Ascending aorta (tissue), 2 donors: ENCODE data around the gene L3MBTL2. TPM values are rescaled to one million over a fixed set of nuclear protein-coding genes. Genes with fewer than 3 reads are reported as not detected.

Experiments
- DNase-seq, 2 donors: peaks; one replicate each; pipeline ENCODE4 v3.0.0-alpha.2; 2019; ENCODE audit warnings: low spot score in 2 of 2
- H3K27ac ChIP-seq, 2 donors: fragments of 200-600 bp; sonication (generic); one replicate each; pipeline ENCODE4 v1.5.1; 2016 to 2017; ENCODE audit warnings: mild to moderate bottlenecking in 1 of 2
- H3K27me3 ChIP-seq: fragments of 200-600 bp; sonication (generic); one replicate; pipeline ENCODE4 v1.5.1; 2017
- H3K36me3 ChIP-seq, 2 donors: fragments of 200-600 bp; sonication (generic); one replicate each; pipeline ENCODE4 v1.5.1; 2016
- H3K4me1 ChIP-seq, 2 donors: fragments of 200-600 bp; sonication (generic); one replicate each; pipeline ENCODE4 v1.5.1; 2016 to 2017; ENCODE audit warnings: mild to moderate bottlenecking in 1 of 2
- H3K4me3 ChIP-seq, 2 donors: fragments of 200-600 bp; sonication (generic); one replicate each; pipeline ENCODE4 v1.5.1; 2016 to 2017; ENCODE audit warnings: mild to moderate bottlenecking in 1 of 2
- H3K9me3 ChIP-seq, 2 donors: fragments of 200-600 bp; sonication (generic); one replicate each; pipeline ENCODE4 v1.5.1; 2016
- CTCF ChIP-seq, 3 experiments: fragments of 200-600 bp in 2 of 3; fragments of 450-650 bp in 1 of 3; sonication (generic) in 2 of 3; IDR thresholded peaks; one replicate each; pipeline ENCODE4 v1.5.1; 2016 to 2019; ENCODE audit warnings: antibody characterized with exemption in 3 of 3, mild to moderate bottlenecking in 1 of 3, moderate library complexity in 1 of 3
- intact Hi-C: fragments of 100-400 bp; cut with DNase I; formaldehyde crosslinking; loops from one replicate; pipeline ENCODE4 v1.15.1; 2023
- total RNA-seq: library from RNA; depleted of rRNA; stranded (reverse); fragments of >200 nt; gene quantifications from one replicate; pipeline ENCODE4 v1.1.0, GENCODE V29; 2016

The L3MBTL2 gene
- total RNA-seq, 1 donor from 2014 or later: 33.3 TPM

GRCh38 chr22:41215409-41215808 is 10.3 kb downstream of the L3MBTL2 start:
- H3K27ac ChIP-seq: no peak overlapping the region
- intact Hi-C loops: no loop called here
- no peak for DNase-seq
- H3K4me3 ChIP-seq: no peak overlapping the region
- H3K36me3 ChIP-seq: peaks cover 21 to 57% of the 10 kb centered on the region in 2 donors
- TF ChIP-seq CTCF (IDR thresholded peaks at IDR 0.05): no peak
- H3K4me1 ChIP-seq: no peaks in the 10 kb centered on the region
- no peaks in the 10 kb centered on the region for H3K27me3 ChIP-seq
- no peaks in the 10 kb centered on the region for H3K9me3 ChIP-seq

DNA sequence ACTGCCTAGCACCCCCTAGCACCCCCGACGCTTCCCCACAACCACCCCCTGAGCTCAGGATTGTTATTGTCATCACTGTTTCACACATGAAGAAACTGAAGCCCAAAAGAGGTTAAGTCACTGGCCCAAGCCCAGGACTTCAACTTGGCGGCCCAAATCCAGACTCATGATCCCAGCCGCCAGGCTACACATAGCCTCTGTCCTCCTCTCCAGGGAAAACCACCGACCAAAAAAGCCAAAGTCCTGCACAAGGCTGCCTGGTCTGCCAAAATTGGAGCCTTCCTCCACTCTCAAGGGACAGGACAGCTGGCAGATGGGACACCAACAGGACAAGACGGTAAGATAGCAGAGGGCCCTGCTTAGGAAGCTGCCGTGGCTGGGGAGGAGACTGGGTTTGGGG is 10.8 kb downstream of the L3MBTL2 start:
- H3K27me3 ChIP-seq: no peaks in the 10 kb centered on the region
- intact Hi-C loops: no loop called here
- no peak overlapping the region for H3K27ac ChIP-seq
- no peaks in the 10 kb centered on the region for H3K4me1 ChIP-seq
- peaks cover 18 to 57% of the 10 kb centered on the region in 2 donors for H3K36me3 ChIP-seq
- DNase-seq: no peak
- no peaks in the 10 kb centered on the region for H3K9me3 ChIP-seq
- no peak overlapping the region for H3K4me3 ChIP-seq
- no peak for TF ChIP-seq CTCF (IDR thresholded peaks at IDR 0.05)

GRCh38 chr22:41216984-41217383 is 11.9 kb downstream of the L3MBTL2 start:
- Histone ChIP-seq H3K36me3 (peaks cover 26 to 65% of the 10 kb centered on the region in 2 donors), H3K4me3 (no peak overlapping the region), H3K9me3 (no peaks in the 10 kb centered on the region), H3K27me3 (no peaks in the 10 kb centered on the region), H3K27ac (peak overlapping the region in 1 of 2 donors; percentile 33), H3K4me1 (no peaks in the 10 kb centered on the region)
- TF ChIP-seq CTCF (IDR thresholded peaks at IDR 0.05): no peak
- intact Hi-C loops: no loop called here
- DNase-seq: no peak

DNA sequence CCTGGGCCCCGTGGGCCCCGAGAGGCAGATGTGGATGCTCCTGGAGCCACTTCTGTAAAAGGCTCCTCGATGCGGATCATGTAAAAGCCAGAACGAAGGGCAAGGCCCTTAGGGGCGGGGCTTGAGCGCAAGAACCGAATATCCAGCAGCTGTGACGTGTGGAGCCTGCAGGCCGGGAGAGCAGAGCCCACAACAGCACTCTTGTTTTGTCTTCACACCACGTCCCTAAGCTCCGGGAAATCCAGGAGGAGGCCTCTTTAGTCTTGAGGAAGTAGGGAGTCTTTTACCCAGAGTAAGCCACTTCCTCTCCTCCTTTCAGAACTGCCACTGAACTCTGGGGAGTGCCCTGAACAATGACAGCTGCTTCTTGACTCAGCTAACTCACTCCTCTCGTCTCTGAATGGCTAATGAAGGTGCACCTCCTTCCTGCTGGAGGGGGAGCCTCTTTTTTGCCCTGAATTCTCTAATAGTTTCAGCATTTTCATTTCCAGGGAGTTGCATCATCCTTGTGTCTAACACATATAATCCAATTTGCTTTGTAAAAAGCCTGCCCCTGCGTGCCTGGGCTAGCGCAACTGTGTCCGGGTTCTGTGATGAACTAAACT is 12.5 kb downstream of the L3MBTL2 start:
- Histone ChIP-seq H3K27ac (peak overlapping the region in 1 of 2 donors; percentile 36), H3K9me3 (no peaks in the 10 kb centered on the region), H3K36me3 (peaks cover 30 to 66% of the 10 kb centered on the region in 2 donors), H3K27me3 (no peaks in the 10 kb centered on the region), H3K4me1 (no peaks in the 10 kb centered on the region), H3K4me3 (no peak overlapping the region)
- TF ChIP-seq CTCF (IDR thresholded peaks at IDR 0.05): no peak
- intact Hi-C loops: no loop called here
- DNase-seq: peak; percentile 23 to 74

DNA sequence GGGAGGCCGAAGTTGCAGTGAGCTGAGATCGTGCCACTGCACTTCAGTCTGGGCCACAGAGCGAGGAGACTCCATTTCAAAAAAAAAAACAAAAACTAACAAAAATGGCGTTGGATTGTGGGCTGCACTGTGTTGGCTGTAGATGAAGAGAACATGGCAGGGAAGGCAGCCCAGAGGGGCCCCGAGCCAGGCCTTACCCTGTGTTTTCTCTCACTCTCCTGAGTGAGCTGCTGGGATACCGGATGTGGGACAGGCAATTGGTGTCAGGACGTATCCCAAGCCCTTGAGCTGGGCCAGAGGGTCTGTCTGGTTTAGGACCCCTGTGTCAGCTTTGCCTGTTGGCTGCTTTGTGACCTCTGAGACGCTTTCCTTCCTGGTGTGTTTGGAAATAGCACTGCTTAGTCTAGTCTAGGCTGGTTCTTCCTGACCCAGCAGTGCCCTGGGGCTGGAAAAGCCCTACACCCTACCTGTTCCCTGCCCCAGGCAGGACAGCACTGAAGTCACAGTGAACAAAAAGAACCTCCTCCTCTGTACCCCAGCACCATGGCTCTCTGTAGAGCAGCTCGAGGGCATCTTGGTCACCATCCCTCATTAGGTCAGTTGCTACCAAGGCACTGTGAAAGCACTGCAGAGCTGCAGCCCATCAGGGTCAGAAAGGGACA is 17.9 kb downstream of the L3MBTL2 start:
- TF ChIP-seq CTCF (IDR thresholded peaks at IDR 0.05): no peak
- Histone ChIP-seq H3K4me3 (no peak overlapping the region), H3K27me3 (no peaks in the 10 kb centered on the region), H3K27ac (no peak overlapping the region), H3K9me3 (no peaks in the 10 kb centered on the region), H3K36me3 (peaks cover 66 to 89% of the 10 kb centered on the region in 2 donors), H3K4me1 (no peaks in the 10 kb centered on the region)
- intact Hi-C loops: no loop called here
- DNase-seq: no peak
